Neural crest cell (in vitro differentiated cells): ENCODE measurements around the gene HS3ST2. TPM values are rescaled to one million over a fixed set of nuclear protein-coding genes. Genes with fewer than 3 reads are reported as not detected.
"Not testable (repeated sequence)": the region's sequence is repeated elsewhere in the genome, so short reads cannot be mapped to it uniquely, and the experiment has no call there.

Experiments used
- DNase-seq: peaks from one replicate; pipeline ENCODE4 v3.0.0; 2021; ENCODE audit warnings: low read depth, mixed read lengths, low spot score
- H3K27ac Mint-ChIP-seq: one replicate; pipeline ENCODE4 v1.8.0; 2021; ENCODE audit warnings: mild to moderate bottlenecking, mixed read lengths; ENCODE audit not compliant: unreplicated experiment
- H3K27me3 Mint-ChIP-seq: 2 replicates; pipeline ENCODE4 v1.8.0; 2021; ENCODE audit warnings: low read depth, mild to moderate bottlenecking, mixed read lengths
- H3K36me3 Mint-ChIP-seq: 2 replicates; pipeline ENCODE4 v1.8.0; 2021; ENCODE audit warnings: low read depth, mild to moderate bottlenecking, mixed read lengths
- H3K4me1 Mint-ChIP-seq: 2 replicates; pipeline ENCODE4 v1.8.0; 2021; ENCODE audit warnings: mixed read lengths
- H3K4me3 Mint-ChIP-seq: one replicate; pipeline ENCODE4 v1.8.0; 2021; ENCODE audit warnings: mild to moderate bottlenecking, mixed read lengths
- H3K9me3 Mint-ChIP-seq: 2 replicates; pipeline ENCODE4 v1.8.0; 2021; ENCODE audit warnings: mixed read lengths
- CTCF ChIP-seq: fragments of 200-600 bp; sonication (generic); conservative IDR thresholded peaks from 2 replicates; pipeline ENCODE4 v1.5.0; 2021; ENCODE audit warnings: antibody characterized with exemption, mild to moderate bottlenecking
- total RNA-seq: library from RNA; stranded (reverse); gene quantifications from 2 replicates; pipeline ENCODE4 v1.2.1, GENCODE V29; 2021

Gene HS3ST2
- total RNA-seq, 1 donor from 2014 or later, result not detected

- Mint-ChIP-seq H3K9me3 (no peaks in the 10 kb centered on the region), H3K36me3 (no peaks in the 10 kb centered on the region), H3K4me1 (peaks cover 7% of the 10 kb centered on the region), H3K4me3 (peak overlapping the region; percentile 85), H3K27me3 (peaks cover 95% of the 10 kb centered on the region), H3K27ac (no peak overlapping the region)
- DNase-seq, result peak; percentile 88
- TF ChIP-seq CTCF, result peak; percentile 87
Measured at GRCh38 chr16:22813223-22813947, 577 bp upstream of the HS3ST2 start.

GRCh38 chr16:22814711-22815105 lies 746 bp downstream of the HS3ST2 start:
- H3K4me1 Mint-ChIP-seq, result peaks cover 7% of the 10 kb centered on the region
- peaks cover 92% of the 10 kb centered on the region for H3K27me3 Mint-ChIP-seq
- H3K9me3 Mint-ChIP-seq, result no peaks in the 10 kb centered on the region
- H3K27ac Mint-ChIP-seq, result no peak overlapping the region
- peak overlapping the region; percentile 54 for H3K4me3 Mint-ChIP-seq
- TF ChIP-seq CTCF, result no peak
- DNase-seq, result no peak
- no peaks in the 10 kb centered on the region for H3K36me3 Mint-ChIP-seq

- Mint-ChIP-seq H3K9me3 (no peaks in the 10 kb centered on the region), H3K4me3 (no peak overlapping the region), H3K27me3 (peaks cover 90% of the 10 kb centered on the region), H3K4me1 (peaks cover 7% of the 10 kb centered on the region), H3K27ac (no peak overlapping the region), H3K36me3 (no peaks in the 10 kb centered on the region)
- DNase-seq, result no peak
- no peak for TF ChIP-seq CTCF
Measured at GRCh38 chr16:22815863-22816262, 1.9 kb downstream of the HS3ST2 start.

GRCh38 chr16:22816475-22816874 lies 2.5 kb downstream of the HS3ST2 start:
- TF ChIP-seq CTCF, result no peak
- H3K4me1 Mint-ChIP-seq, result peaks cover 7% of the 10 kb centered on the region
- H3K27me3 Mint-ChIP-seq, result peaks cover 90% of the 10 kb centered on the region
- no peak overlapping the region for H3K4me3 Mint-ChIP-seq
- H3K36me3 Mint-ChIP-seq, result no peaks in the 10 kb centered on the region
- no peak for DNase-seq
- no peak overlapping the region for H3K27ac Mint-ChIP-seq
- H3K9me3 Mint-ChIP-seq, result no peaks in the 10 kb centered on the region

GRCh38 chr16:22818736-22819135 lies 4.8 kb downstream of the HS3ST2 start:
- H3K27ac Mint-ChIP-seq, H3K4me3 Mint-ChIP-seq, H3K4me1 Mint-ChIP-seq, H3K36me3 Mint-ChIP-seq, DNase-seq, H3K9me3 Mint-ChIP-seq: not testable (repeated sequence)
- peaks cover 81% of the 10 kb centered on the region for H3K27me3 Mint-ChIP-seq

GRCh38 chr16:22838681-22839080 lies 24.7 kb downstream of the HS3ST2 start:
- DNase-seq, result no peak
- Mint-ChIP-seq H3K36me3 (no peaks in the 10 kb centered on the region), H3K4me3 (no peak overlapping the region), H3K27me3 (peaks cover 34% of the 10 kb centered on the region), H3K9me3 (no peaks in the 10 kb centered on the region), H3K4me1 (no peaks in the 10 kb centered on the region), H3K27ac (no peak overlapping the region)
- no peak for TF ChIP-seq CTCF

GRCh38 chr16:22842031-22842430 lies 28.1 kb downstream of the HS3ST2 start:
- H3K4me3 Mint-ChIP-seq, H3K9me3 Mint-ChIP-seq, H3K4me1 Mint-ChIP-seq, DNase-seq, H3K36me3 Mint-ChIP-seq, H3K27ac Mint-ChIP-seq: not testable (repeated sequence)
- peaks cover 25% of the 10 kb centered on the region for H3K27me3 Mint-ChIP-seq
